SH-SY5Y (cell line): Measurements from ENCODE around the gene VTA1.

ENCODE experiments used
- GATA2 ChIP-seq: IDR thresholded peaks from 2 replicates; pipeline ENCODE4 v1.6.1; 2011; ENCODE audit warnings: mild to moderate bottlenecking, low read depth, low read length
- GATA3 ChIP-seq: IDR thresholded peaks from 2 replicates; pipeline ENCODE4 v1.6.1; 2011; ENCODE audit warnings: low read depth, mild to moderate bottlenecking, low read length, moderate library complexity

Gene VTA1

DNA sequence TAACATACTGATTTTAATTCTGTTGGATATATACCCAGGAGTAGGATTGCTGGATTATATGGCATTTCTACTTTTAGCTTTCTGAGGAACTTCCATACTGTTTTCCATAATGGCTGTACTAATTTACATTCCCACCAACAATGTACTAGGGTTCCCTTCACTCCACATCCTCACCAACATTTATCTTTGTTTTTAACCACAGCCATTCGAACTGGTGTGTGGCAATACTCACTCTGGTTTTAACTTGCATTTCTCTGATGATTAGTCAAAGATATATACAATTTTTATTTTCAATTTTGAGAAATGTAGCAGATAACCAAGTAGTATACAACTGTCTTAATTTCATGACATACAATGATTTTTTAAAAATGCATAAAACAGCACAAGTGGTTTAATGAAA lies 124.4 kb downstream of the VTA1 start:
- TF ChIP-seq GATA3 (no peak), GATA2 (no peak)
